ENCODE data around the gene ARHGAP29. TPM values are rescaled to one million over a fixed set of nuclear protein-coding genes. Genes with fewer than 3 reads are reported as not detected.
A peak's percentile ranks its signal among the peaks of the same experiment; 100 is the strongest.
"Not testable (repeated sequence)": the region's sequence is repeated elsewhere in the genome, so short reads cannot be mapped to it uniquely, and the experiment has no call there.

ARHGAP29 gene
- total RNA-seq, 1 donor from 2014 or later = 19.9 TPM

- Histone ChIP-seq H3K4me2 (ENCODE audit: low read length) (no peak overlapping the region), H3K79me2 (ENCODE audit: insufficient read depth, low read length) (no peaks in the 10 kb centered on the region), H2AFZ (ENCODE audit: low read depth, low read length) (no peak overlapping the region), H3K9ac (ENCODE audit: low read length) (no peak overlapping the region), H3K27me3 (ENCODE audit: insufficient read depth, low read length) (no peaks in the 10 kb centered on the region), H4K20me1 (ENCODE audit: insufficient read depth, low read length) (no peaks in the 10 kb centered on the region), H3K36me3 (ENCODE audit: insufficient read depth, low read length) (no peaks in the 10 kb centered on the region), H3K4me3 (ENCODE audit: insufficient read depth, low read depth, low read length) (no peak overlapping the region), H3K4me1 (ENCODE audit: insufficient read depth, low read length) (no peaks in the 10 kb centered on the region), H3K9me3 (ENCODE audit: insufficient read depth, low read depth, low read length) (no peaks in the 10 kb centered on the region), H3K27ac (ENCODE audit: low read depth, low read length) (no peak overlapping the region)
- no peaks in the 10 kb centered on the region for H3K9me3 Mint-ChIP-seq (ENCODE audit: unreplicated experiment)
- no peaks in the 10 kb centered on the region for H3K4me1 Mint-ChIP-seq (ENCODE audit: low read depth, unreplicated experiment)
- no peaks in the 10 kb centered on the region for H3K27me3 Mint-ChIP-seq (ENCODE audit: low read depth, unreplicated experiment)
- DNase-seq (ENCODE audit: low read depth) = no peak
- no peak overlapping the region for H3K27ac Mint-ChIP-seq (ENCODE audit: unreplicated experiment)
- H3K4me3 Mint-ChIP-seq (ENCODE audit: unreplicated experiment) = no peak overlapping the region
- no peaks in the 10 kb centered on the region for H3K36me3 Mint-ChIP-seq (ENCODE audit: low read depth, unreplicated experiment)
- peak; percentile 29 for FAIRE-seq
- TF ChIP-seq EZH2 (IDR thresholded peaks at IDR 0.05; ENCODE audit: insufficient read depth, low read length) (no peak), CTCF (IDR thresholded peaks at IDR 0.05; ENCODE audit: insufficient read depth, low read depth, low read length) (no peak)
Observed at GRCh38 chr1:94153133-94153532, 84.3 kb downstream of the ARHGAP29 start.

GRCh38 chr1:94149166-94149565 is 88.2 kb downstream of the ARHGAP29 start:
- FAIRE-seq; H3K4me1 Mint-ChIP-seq (ENCODE audit: low read depth, unreplicated experiment); H3K4me1 ChIP-seq (ENCODE audit: insufficient read depth, low read length); H3K36me3 Mint-ChIP-seq (ENCODE audit: low read depth, unreplicated experiment); H3K27ac Mint-ChIP-seq (ENCODE audit: unreplicated experiment); H2AFZ ChIP-seq (ENCODE audit: low read depth, low read length); H3K36me3 ChIP-seq (ENCODE audit: insufficient read depth, low read length); H3K27me3 Mint-ChIP-seq (ENCODE audit: low read depth, unreplicated experiment); H4K20me1 ChIP-seq (ENCODE audit: insufficient read depth, low read length); H3K9me3 ChIP-seq (ENCODE audit: insufficient read depth, low read depth, low read length); DNase-seq (ENCODE audit: low read depth); H3K27me3 ChIP-seq (ENCODE audit: insufficient read depth, low read length); H3K4me3 Mint-ChIP-seq (ENCODE audit: unreplicated experiment); H3K4me2 ChIP-seq (ENCODE audit: low read length); H3K9me3 Mint-ChIP-seq (ENCODE audit: unreplicated experiment); H3K79me2 ChIP-seq (ENCODE audit: insufficient read depth, low read length); H3K27ac ChIP-seq (ENCODE audit: low read depth, low read length); H3K9ac ChIP-seq (ENCODE audit: low read length); H3K4me3 ChIP-seq (ENCODE audit: insufficient read depth, low read depth, low read length): not testable (repeated sequence)

GRCh38 chr1:94146273-94146672 is 91.1 kb downstream of the ARHGAP29 start:
- H3K4me2 ChIP-seq (ENCODE audit: low read length) = no peak overlapping the region
- peaks cover 13% of the 10 kb centered on the region for H3K4me1 Mint-ChIP-seq (ENCODE audit: low read depth, unreplicated experiment)
- TF ChIP-seq EZH2 (IDR thresholded peaks at IDR 0.05; ENCODE audit: insufficient read depth, low read length) = no peak
- no peak for TF ChIP-seq CTCF (IDR thresholded peaks at IDR 0.05; ENCODE audit: insufficient read depth, low read depth, low read length)
- H3K9me3 ChIP-seq (ENCODE audit: insufficient read depth, low read depth, low read length) = no peaks in the 10 kb centered on the region
- H3K36me3 ChIP-seq (ENCODE audit: insufficient read depth, low read length) = no peaks in the 10 kb centered on the region
- H3K4me1 ChIP-seq (ENCODE audit: insufficient read depth, low read length) = peaks cover 12% of the 10 kb centered on the region
- FAIRE-seq (no peak), DNase-seq (ENCODE audit: low read depth) (no peak)
- H2AFZ ChIP-seq (ENCODE audit: low read depth, low read length) = no peak overlapping the region
- no peaks in the 10 kb centered on the region for H3K9me3 Mint-ChIP-seq (ENCODE audit: unreplicated experiment)
- H3K4me3 ChIP-seq (ENCODE audit: insufficient read depth, low read depth, low read length) = no peak overlapping the region
- H4K20me1 ChIP-seq (ENCODE audit: insufficient read depth, low read length) = no peaks in the 10 kb centered on the region
- H3K36me3 Mint-ChIP-seq (ENCODE audit: low read depth, unreplicated experiment) = no peaks in the 10 kb centered on the region
- H3K79me2 ChIP-seq (ENCODE audit: insufficient read depth, low read length) = no peaks in the 10 kb centered on the region
- no peak overlapping the region for H3K27ac ChIP-seq (ENCODE audit: low read depth, low read length)
- no peaks in the 10 kb centered on the region for H3K27me3 Mint-ChIP-seq (ENCODE audit: low read depth, unreplicated experiment)
- H3K27me3 ChIP-seq (ENCODE audit: insufficient read depth, low read length) = no peaks in the 10 kb centered on the region
- no peak overlapping the region for H3K27ac Mint-ChIP-seq (ENCODE audit: unreplicated experiment)
- no peak overlapping the region for H3K9ac ChIP-seq (ENCODE audit: low read length)
- no peak overlapping the region for H3K4me3 Mint-ChIP-seq (ENCODE audit: unreplicated experiment)

Measured in astrocyte (in vitro differentiated cells and primary cell).